ENCODE measurements around the gene JADE2.

DNA sequence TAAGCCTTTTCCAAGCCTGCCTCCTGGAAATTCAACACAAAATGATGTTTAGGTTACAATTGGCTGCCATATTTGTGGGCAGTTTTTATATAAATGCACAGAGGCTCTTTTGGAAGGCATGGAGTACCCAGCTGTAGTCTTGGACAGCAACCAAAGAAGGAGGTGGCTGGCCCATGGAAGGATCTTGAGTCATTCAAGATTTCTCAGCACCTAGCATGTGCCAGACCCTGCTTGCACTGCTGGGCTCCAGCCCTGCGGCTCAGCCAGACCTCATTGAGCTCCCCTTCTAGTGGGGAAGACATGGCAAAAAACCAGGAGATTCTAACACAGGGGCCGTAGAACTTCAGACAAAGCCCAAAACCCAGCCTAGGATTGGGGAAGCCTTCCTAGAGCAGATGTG is 22.1 kb downstream of the JADE2 start:
- TF ChIP-seq ZNF274 (IDR thresholded peaks at IDR 0.05; ENCODE audit: low read depth, low read length) (no peak), YY1 (IDR thresholded peaks at IDR 0.05; ENCODE audit: insufficient read depth, insufficient read length) (no peak), SUZ12 (IDR thresholded peaks at IDR 0.05; ENCODE audit: extremely low read depth, insufficient read depth, insufficient read length) (no peak)
